Measurements from ENCODE around the gene C16orf74.

DNA sequence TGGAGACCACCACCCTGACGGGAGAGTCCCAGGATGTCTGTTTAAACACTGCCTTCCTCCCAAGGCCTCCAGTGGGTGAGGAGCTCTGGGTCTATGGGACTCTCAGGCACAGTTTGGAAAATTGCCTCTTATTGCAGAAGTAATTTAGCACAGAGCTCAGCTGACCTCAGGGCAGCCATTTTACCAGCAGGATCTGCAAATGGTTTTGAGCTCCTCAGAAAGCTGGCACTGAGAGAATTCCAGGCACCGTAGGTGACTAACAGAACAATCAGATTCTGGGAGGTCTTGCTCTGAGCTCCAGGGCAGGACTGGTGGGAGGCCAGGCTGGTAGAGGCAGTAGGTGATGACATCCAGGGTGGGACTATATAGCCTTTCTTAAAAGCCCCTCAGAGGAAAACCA, 17.3 kb upstream of the C16orf74 start:
- TF ChIP-seq POLR2A (IDR thresholded peaks at IDR 0.05), result no peak
- TF ChIP-seq, protein P1, sequence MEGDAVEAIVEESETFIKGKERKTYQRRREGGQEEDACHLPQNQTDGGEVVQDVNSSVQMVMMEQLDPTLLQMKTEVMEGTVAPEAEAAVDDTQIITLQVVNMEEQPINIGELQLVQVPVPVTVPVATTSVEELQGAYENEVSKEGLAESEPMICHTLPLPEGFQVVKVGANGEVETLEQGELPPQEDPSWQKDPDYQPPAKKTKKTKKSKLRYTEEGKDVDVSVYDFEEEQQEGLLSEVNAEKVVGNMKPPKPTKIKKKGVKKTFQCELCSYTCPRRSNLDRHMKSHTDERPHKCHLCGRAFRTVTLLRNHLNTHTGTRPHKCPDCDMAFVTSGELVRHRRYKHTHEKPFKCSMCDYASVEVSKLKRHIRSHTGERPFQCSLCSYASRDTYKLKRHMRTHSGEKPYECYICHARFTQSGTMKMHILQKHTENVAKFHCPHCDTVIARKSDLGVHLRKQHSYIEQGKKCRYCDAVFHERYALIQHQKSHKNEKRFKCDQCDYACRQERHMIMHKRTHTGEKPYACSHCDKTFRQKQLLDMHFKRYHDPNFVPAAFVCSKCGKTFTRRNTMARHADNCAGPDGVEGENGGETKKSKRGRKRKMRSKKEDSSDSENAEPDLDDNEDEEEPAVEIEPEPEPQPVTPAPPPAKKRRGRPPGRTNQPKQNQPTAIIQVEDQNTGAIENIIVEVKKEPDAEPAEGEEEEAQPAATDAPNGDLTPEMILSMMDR (IDR thresholded peaks at IDR 0.05), result no peak
